GM12878 (cell line): Measurements from ENCODE around the gene MYL12A.

Source experiments
- ATF2 ChIP-seq: IDR thresholded peaks from 2 replicates; pipeline ENCODE4 v1.6.1; 2012; ENCODE audit warnings: low read length, inconsistent platforms
- EP300 ChIP-seq, 2 experiments: fragments of 150-350 bp in 1 of 2; IDR thresholded peaks; 2 replicates each; pipeline ENCODE4 v1.6.1; 2011 to 2012; ENCODE audit warnings: low read depth in 2 of 2, low read length in 2 of 2, borderline replicate concordance in 1 of 2, improper control_type of control experiment in 1 of 2, inconsistent platforms in 1 of 2; ENCODE audit not compliant: control insufficient read depth in 1 of 2
- EZH2 ChIP-seq: IDR thresholded peaks from 2 replicates; pipeline ENCODE4 v1.6.1; 2012; ENCODE audit warnings: low read depth, mild to moderate bottlenecking, control low read depth, inconsistent platforms, low read length, borderline replicate concordance; ENCODE audit not compliant: control insufficient read depth
- FOXM1 ChIP-seq: IDR thresholded peaks from 2 replicates; pipeline ENCODE4 v1.6.1; 2012; ENCODE audit warnings: low read depth, mild to moderate bottlenecking, inconsistent platforms, low read length, moderate library complexity
- HDGF ChIP-seq: fragments of 450-650 bp; IDR thresholded peaks from 2 replicates; pipeline ENCODE4 v1.6.1; 2016; ENCODE audit warnings: antibody characterized with exemption
- MAX ChIP-seq: IDR thresholded peaks from 2 replicates; pipeline ENCODE4 v1.6.1; 2012; ENCODE audit warnings: low read depth, low read length, improper control_type of control experiment
- POLR2A ChIP-seq: IDR thresholded peaks from 2 replicates; pipeline ENCODE4 v1.6.1; 2011; ENCODE audit warnings: low read depth, mild to moderate bottlenecking, low read length
- SMC3 ChIP-seq: IDR thresholded peaks from 2 replicates; pipeline ENCODE4 v1.6.1; 2011; ENCODE audit warnings: low read length, improper control_type of control experiment, borderline replicate concordance
- USF2 ChIP-seq: IDR thresholded peaks from 2 replicates; pipeline ENCODE4 v1.6.1; 2011; ENCODE audit warnings: low read depth, low read length, improper control_type of control experiment, borderline replicate concordance
- TF ChIP-seq, protein P1 (sequence below): IDR thresholded peaks from 2 replicates; pipeline ENCODE4 v1.6.1; 2011; ENCODE audit warnings: low read depth, mild to moderate bottlenecking, low read length, moderate library complexity, borderline replicate concordance; ENCODE audit errors: extremely low read depth
- TF ChIP-seq, protein P2 (sequence below), 3 experiments: IDR thresholded peaks in 2 of 3; conservative IDR thresholded peaks in 1 of 3; 2 replicates each; pipeline ENCODE4 v1.5.1; 2011; ENCODE audit warnings: low read depth in 3 of 3, low read length in 3 of 3, mild to moderate bottlenecking in 3 of 3, control low read depth in 2 of 3, moderate library complexity in 2 of 3, inconsistent platforms in 1 of 3, mixed read lengths in 1 of 3; ENCODE audit not compliant: control insufficient read depth in 2 of 3, insufficient read depth in 1 of 3; ENCODE audit errors: extremely low read depth in 1 of 3
- TF ChIP-seq, protein P3 (sequence below): IDR thresholded peaks from 2 replicates; pipeline ENCODE4 v1.6.1; 2011; ENCODE audit warnings: mild to moderate bottlenecking, low read depth, low read length, moderate library complexity; ENCODE audit not compliant: insufficient replicate concordance

GRCh38 chr18:3294435-3295080 lies 47.0 kb downstream of the MYL12A start:
- TF ChIP-seq, protein P1, sequence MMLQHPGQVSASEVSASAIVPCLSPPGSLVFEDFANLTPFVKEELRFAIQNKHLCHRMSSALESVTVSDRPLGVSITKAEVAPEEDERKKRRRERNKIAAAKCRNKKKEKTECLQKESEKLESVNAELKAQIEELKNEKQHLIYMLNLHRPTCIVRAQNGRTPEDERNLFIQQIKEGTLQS = no peak
- TF ChIP-seq EZH2 (no peak), HDGF (no peak), POLR2A (no peak), MAX (no peak), FOXM1 (no peak), USF2 (no peak), SMC3 (no peak), ATF2 (no peak), EP300 (IDR thresholded peaks at IDR 0.05; ENCODE audit: borderline replicate concordance in 1 of 2, control insufficient read depth in 1 of 2, low read depth in 2 of 2, low read length in 2 of 2) (no peak)
- TF ChIP-seq, protein P2, sequence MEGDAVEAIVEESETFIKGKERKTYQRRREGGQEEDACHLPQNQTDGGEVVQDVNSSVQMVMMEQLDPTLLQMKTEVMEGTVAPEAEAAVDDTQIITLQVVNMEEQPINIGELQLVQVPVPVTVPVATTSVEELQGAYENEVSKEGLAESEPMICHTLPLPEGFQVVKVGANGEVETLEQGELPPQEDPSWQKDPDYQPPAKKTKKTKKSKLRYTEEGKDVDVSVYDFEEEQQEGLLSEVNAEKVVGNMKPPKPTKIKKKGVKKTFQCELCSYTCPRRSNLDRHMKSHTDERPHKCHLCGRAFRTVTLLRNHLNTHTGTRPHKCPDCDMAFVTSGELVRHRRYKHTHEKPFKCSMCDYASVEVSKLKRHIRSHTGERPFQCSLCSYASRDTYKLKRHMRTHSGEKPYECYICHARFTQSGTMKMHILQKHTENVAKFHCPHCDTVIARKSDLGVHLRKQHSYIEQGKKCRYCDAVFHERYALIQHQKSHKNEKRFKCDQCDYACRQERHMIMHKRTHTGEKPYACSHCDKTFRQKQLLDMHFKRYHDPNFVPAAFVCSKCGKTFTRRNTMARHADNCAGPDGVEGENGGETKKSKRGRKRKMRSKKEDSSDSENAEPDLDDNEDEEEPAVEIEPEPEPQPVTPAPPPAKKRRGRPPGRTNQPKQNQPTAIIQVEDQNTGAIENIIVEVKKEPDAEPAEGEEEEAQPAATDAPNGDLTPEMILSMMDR (IDR thresholded peaks at IDR 0.05 in 2 of 3, conservative IDR thresholded peaks at IDR 0.05 in 1 of 3; ENCODE audit: control insufficient read depth in 2 of 3, extremely low read depth in 1 of 3, insufficient read depth in 1 of 3, low read depth in 3 of 3, low read length in 3 of 3) = no peak
- TF ChIP-seq, protein P3, sequence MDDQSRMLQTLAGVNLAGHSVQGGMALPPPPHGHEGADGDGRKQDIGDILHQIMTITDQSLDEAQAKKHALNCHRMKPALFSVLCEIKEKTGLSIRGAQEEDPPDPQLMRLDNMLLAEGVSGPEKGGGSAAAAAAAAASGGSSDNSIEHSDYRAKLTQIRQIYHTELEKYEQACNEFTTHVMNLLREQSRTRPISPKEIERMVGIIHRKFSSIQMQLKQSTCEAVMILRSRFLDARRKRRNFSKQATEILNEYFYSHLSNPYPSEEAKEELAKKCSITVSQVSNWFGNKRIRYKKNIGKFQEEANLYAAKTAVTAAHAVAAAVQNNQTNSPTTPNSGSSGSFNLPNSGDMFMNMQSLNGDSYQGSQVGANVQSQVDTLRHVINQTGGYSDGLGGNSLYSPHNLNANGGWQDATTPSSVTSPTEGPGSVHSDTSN = no peak
